Coronary artery (tissue), 2 donors: Measurements from ENCODE around the gene IFITM1.
"Not testable (repeated sequence)": the region's sequence is repeated elsewhere in the genome, so short reads cannot be mapped to it uniquely, and the experiment has no call there.

Experiments
- DNase-seq: peaks from one replicate; pipeline ENCODE4 v3.0.0-alpha.2; 2017; ENCODE audit warnings: low spot score
- H3K27ac ChIP-seq, 2 donors: fragments of 200-600 bp; sonication (generic); one replicate each; pipeline ENCODE4 v1.5.1; 2016 to 2019
- H3K4me3 ChIP-seq: fragments of 200-600 bp; sonication (generic); 2 replicates; pipeline ENCODE4 v1.5.1; 2016; ENCODE audit warnings: mild to moderate bottlenecking, moderate library complexity
- TF ChIP-seq, protein P1 (sequence below): fragments of 200-600 bp; sonication (generic); IDR thresholded peaks from one replicate; pipeline ENCODE4 v1.5.1; 2019; ENCODE audit warnings: antibody characterized with exemption

IFITM1 gene

GRCh38 chr11:342328-342727 is 28.5 kb downstream of the IFITM1 start:
- TF ChIP-seq, protein P1, sequence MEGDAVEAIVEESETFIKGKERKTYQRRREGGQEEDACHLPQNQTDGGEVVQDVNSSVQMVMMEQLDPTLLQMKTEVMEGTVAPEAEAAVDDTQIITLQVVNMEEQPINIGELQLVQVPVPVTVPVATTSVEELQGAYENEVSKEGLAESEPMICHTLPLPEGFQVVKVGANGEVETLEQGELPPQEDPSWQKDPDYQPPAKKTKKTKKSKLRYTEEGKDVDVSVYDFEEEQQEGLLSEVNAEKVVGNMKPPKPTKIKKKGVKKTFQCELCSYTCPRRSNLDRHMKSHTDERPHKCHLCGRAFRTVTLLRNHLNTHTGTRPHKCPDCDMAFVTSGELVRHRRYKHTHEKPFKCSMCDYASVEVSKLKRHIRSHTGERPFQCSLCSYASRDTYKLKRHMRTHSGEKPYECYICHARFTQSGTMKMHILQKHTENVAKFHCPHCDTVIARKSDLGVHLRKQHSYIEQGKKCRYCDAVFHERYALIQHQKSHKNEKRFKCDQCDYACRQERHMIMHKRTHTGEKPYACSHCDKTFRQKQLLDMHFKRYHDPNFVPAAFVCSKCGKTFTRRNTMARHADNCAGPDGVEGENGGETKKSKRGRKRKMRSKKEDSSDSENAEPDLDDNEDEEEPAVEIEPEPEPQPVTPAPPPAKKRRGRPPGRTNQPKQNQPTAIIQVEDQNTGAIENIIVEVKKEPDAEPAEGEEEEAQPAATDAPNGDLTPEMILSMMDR, result no peak
- Histone ChIP-seq H3K4me3 (no peak overlapping the region), H3K27ac (peak overlapping the region in 1 of 2 donors; percentile 26)
- no peak for DNase-seq

- no peak overlapping the region for H3K27ac ChIP-seq
- DNase-seq, result no peak
- TF ChIP-seq, protein P1, result no peak
- H3K4me3 ChIP-seq, result no peak overlapping the region
Measured at GRCh38 chr11:344836-345578, 31.2 kb downstream of the IFITM1 start.

DNA sequence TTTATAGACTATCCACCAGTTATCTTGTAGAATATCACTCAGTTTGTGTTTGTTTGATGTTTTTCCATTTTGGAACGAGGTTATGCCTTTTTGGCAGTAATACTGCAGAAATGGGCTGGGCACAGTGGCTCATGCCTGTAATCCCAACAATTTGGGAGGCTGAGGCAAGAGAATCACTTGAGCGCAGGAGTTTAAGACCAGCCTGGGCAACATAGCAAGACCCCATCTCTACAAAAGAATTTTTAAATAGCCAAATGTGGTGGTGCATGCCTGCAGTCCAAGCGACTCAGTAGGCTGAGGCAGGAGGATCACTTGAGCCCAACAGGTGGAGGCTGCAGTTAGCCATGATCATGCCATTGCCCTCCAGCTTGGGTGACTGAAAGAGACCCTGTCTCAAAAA is 32.7 kb downstream of the IFITM1 start:
- no peak for DNase-seq
- TF ChIP-seq, protein P1, result no peak
- H3K27ac ChIP-seq, result no peak overlapping the region
- no peak overlapping the region for H3K4me3 ChIP-seq

GRCh38 chr11:349270-349954 is 35.6 kb downstream of the IFITM1 start:
- H3K27ac ChIP-seq, DNase-seq, H3K4me3 ChIP-seq: not testable (repeated sequence)

- not testable (repeated sequence) for DNase-seq, H3K4me3 ChIP-seq, H3K27ac ChIP-seq
Measured at GRCh38 chr11:350033-350722, 36.3 kb downstream of the IFITM1 start.

DNA sequence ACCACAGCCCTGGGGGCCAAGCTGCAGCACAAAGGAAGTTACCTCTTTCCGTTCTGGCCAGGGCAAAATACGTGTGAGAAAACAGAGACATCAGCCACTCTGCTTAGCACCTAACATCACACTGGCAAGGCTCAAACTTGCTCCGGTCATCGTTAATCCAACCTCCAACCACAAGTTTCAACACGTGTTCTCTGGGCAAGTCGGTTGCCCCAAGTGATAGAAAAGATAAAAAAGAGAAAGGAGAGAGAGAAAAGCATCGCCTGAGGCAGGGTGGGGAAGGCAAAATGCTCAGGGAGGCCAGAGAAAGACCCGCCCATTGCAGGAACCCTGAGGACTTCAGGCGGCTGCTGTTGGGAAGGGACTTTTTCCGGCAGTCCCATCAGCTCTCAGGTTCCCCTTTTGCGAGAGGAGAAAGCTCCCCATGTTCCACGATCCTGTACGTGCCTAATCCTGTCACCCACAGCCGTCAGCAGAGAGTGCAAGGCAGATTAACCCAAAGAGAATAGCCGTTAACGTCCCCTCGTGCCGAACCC is 36.9 kb downstream of the IFITM1 start:
- DNase-seq, result no peak
- TF ChIP-seq, protein P1, result no peak
- Histone ChIP-seq H3K4me3 (no peak overlapping the region), H3K27ac (no peak overlapping the region)

- H3K4me3 ChIP-seq, result no peak overlapping the region
- H3K27ac ChIP-seq, result no peak overlapping the region
- no peak for DNase-seq
- TF ChIP-seq, protein P1, result no peak
Measured at GRCh38 chr11:351411-351810, 37.6 kb downstream of the IFITM1 start.
